HepG2 (cell line): Measurements from ENCODE around the gene MXRA8. TPM values are rescaled to one million over a fixed set of nuclear protein-coding genes. Genes with fewer than 3 reads are reported as not detected.
A peak's percentile ranks its signal among the peaks of the same experiment; 100 is the strongest.

Source experiments
- AGO2 ChIP-seq: fragments of 200-400 bp; formaldehyde crosslinking; optimal IDR thresholded peaks from 2 replicates; pipeline ENCODE3; 2017; ENCODE audit warnings: mild to moderate bottlenecking, low read depth, low read length, moderate library complexity
- CENPX ChIP-seq: sonication (generic); formaldehyde crosslinking; IDR thresholded peaks from 2 replicates; pipeline ENCODE4 v1.9.0; 2021; ENCODE audit warnings: mild to moderate bottlenecking, missing genetic modification reagents, moderate library complexity
- CREM ChIP-seq, 2 experiments: sonication (generic) in 1 of 2; formaldehyde crosslinking in 1 of 2; IDR thresholded peaks; 2 replicates each; pipeline versions ENCODE4 v1.4.0 to v1.6.1; 2016 to 2020; ENCODE audit warnings: antibody characterized with exemption in 1 of 2, mild to moderate bottlenecking in 1 of 2, missing genetic modification reagents in 1 of 2
- HMGA1 ChIP-seq: sonication (generic); formaldehyde crosslinking; conservative IDR thresholded peaks from 2 replicates; pipeline ENCODE4 v1.4.0; 2020; ENCODE audit warnings: missing genetic modification reagents
- HOXA5 ChIP-seq: sonication (generic); formaldehyde crosslinking; IDR thresholded peaks from 2 replicates; pipeline ENCODE4 v1.4.0; 2020; ENCODE audit warnings: missing genetic modification reagents
- HOXD1 ChIP-seq: sonication (generic); formaldehyde crosslinking; IDR thresholded peaks from 2 replicates; pipeline ENCODE4 v1.5.0; 2020; ENCODE audit warnings: missing genetic modification reagents
- MAF1 ChIP-seq: sonication (generic); formaldehyde crosslinking; IDR thresholded peaks from 2 replicates; pipeline ENCODE4 v1.5.0; 2020; ENCODE audit warnings: missing genetic modification reagents, borderline replicate concordance
- MXI1 ChIP-seq: IDR thresholded peaks from 3 replicates; pipeline ENCODE4 v1.6.1; 2012; ENCODE audit warnings: low read depth, low read length, inconsistent platforms, borderline replicate concordance
- NRL ChIP-seq: sonication (generic); formaldehyde crosslinking; IDR thresholded peaks from 2 replicates; pipeline ENCODE4 v1.5.0; 2020; ENCODE audit warnings: missing genetic modification reagents, mild to moderate bottlenecking, moderate library complexity, borderline replicate concordance
- POLR2AphosphoS2 ChIP-seq: IDR thresholded peaks from 2 replicates; pipeline ENCODE4 v1.6.1; 2011; ENCODE audit warnings: low read depth, low read length, improper control_type of control experiment
- RBFOX2 ChIP-seq: fragments of 200-400 bp; formaldehyde crosslinking; IDR thresholded peaks from 2 replicates; pipeline ENCODE4 v1.6.1; 2017; ENCODE audit warnings: low read depth, mild to moderate bottlenecking, low read length
- SNAI1 ChIP-seq: sonication (generic); formaldehyde crosslinking; IDR thresholded peaks from 2 replicates; pipeline ENCODE4 v1.5.0; 2020; ENCODE audit warnings: mild to moderate bottlenecking, missing genetic modification reagents, borderline replicate concordance
- SRSF4 ChIP-seq: fragments of 200-400 bp; formaldehyde crosslinking; IDR thresholded peaks from one replicate; pipeline ENCODE4 v1.6.1; 2018; ENCODE audit warnings: mild to moderate bottlenecking, low read depth, low read length, moderate library complexity; ENCODE audit not compliant: poor library complexity, severe bottlenecking
- TAF15 ChIP-seq: fragments of 200-400 bp; formaldehyde crosslinking; IDR thresholded peaks from one replicate; pipeline ENCODE4 v1.6.1; 2018; ENCODE audit warnings: mild to moderate bottlenecking, low read depth, low read length; ENCODE audit not compliant: poor library complexity, severe bottlenecking
- ZFP1 ChIP-seq: IDR thresholded peaks from 2 replicates; pipeline ENCODE4 v1.6.1; 2016
- ZFP90 ChIP-seq: sonication (generic); formaldehyde crosslinking; IDR thresholded peaks from 2 replicates; pipeline ENCODE4 v1.8.0; 2022; ENCODE audit warnings: missing genetic modification reagents, mild to moderate bottlenecking, inconsistent platforms, borderline replicate concordance
- ZNF121 ChIP-seq: sonication (generic); formaldehyde crosslinking; IDR thresholded peaks from 2 replicates; pipeline ENCODE4 v1.5.0; 2020; ENCODE audit warnings: mild to moderate bottlenecking, missing genetic modification reagents
- ZNF33A ChIP-seq: sonication (generic); formaldehyde crosslinking; IDR thresholded peaks from 2 replicates; pipeline ENCODE4 v1.5.1; 2020; ENCODE audit warnings: missing genetic modification reagents, mild to moderate bottlenecking, moderate library complexity, borderline replicate concordance
- ZNF431 ChIP-seq: sonication (generic); formaldehyde crosslinking; IDR thresholded peaks from 2 replicates; pipeline ENCODE4 v1.9.0; 2022; ENCODE audit warnings: missing genetic modification reagents, low read depth, mild to moderate bottlenecking, borderline replicate concordance
- ZNF468 ChIP-seq: sonication (generic); formaldehyde crosslinking; IDR thresholded peaks from 2 replicates; pipeline ENCODE4 v1.8.0; 2022; ENCODE audit warnings: mild to moderate bottlenecking, moderate library complexity, missing genetic modification reagents
- ZNF589 ChIP-seq: sonication (generic); formaldehyde crosslinking; conservative IDR thresholded peaks from 2 replicates; pipeline ENCODE4 v1.8.0; 2022; ENCODE audit warnings: mild to moderate bottlenecking, moderate library complexity, missing genetic modification reagents
- polyA plus RNA-seq, 8 experiments: library from polyadenylated mRNA; depleted of rRNA in 3 of 8; stranded (reverse) in 7 of 8; unstranded in 1 of 8; fragments of >200 nt; fragmentation: Illumina TruSeq in 4 of 8; extraction: Trizol in 4 of 8; gene quantifications; 2 replicates each; pipeline versions ENCODE4 v1.2.1 to v1.2.3, GENCODE V29; 2011 to 2016; ENCODE audit warnings: low read depth in 4 of 8, missing spikeins in 1 of 8, mixed read lengths in 1 of 8; ENCODE audit not compliant: insufficient read depth in 1 of 8
- total RNA-seq, 5 experiments: library from RNA; depleted of rRNA; stranded (reverse); fragments of >200 nt; fragmentation: Illumina TruSeq; extraction: Trizol; gene quantifications; 2 replicates each; pipeline ENCODE4 v1.2.3, GENCODE V29; 2016; ENCODE audit warnings: low read depth in 1 of 5
- TF ChIP-seq, protein P1 (sequence below): sonication (generic); formaldehyde crosslinking; IDR thresholded peaks from 2 replicates; pipeline ENCODE4 v1.4.0; 2020; ENCODE audit warnings: missing genetic modification reagents
- TF ChIP-seq, protein P2 (sequence below): IDR thresholded peaks from 2 replicates; pipeline ENCODE4 v1.6.1; 2012; ENCODE audit warnings: inconsistent platforms
- TF ChIP-seq, protein P3 (sequence below): IDR thresholded peaks from 2 replicates; pipeline ENCODE4 v1.6.1; 2016; ENCODE audit warnings: low read depth, control low read depth

MXRA8 gene
- total and polyA plus RNA-seq, 2 of the 13 experiments (the other 11 are each of a cell fraction or from before 2014, with no cell fraction given): 19.8 to 44.8 TPM

DNA sequence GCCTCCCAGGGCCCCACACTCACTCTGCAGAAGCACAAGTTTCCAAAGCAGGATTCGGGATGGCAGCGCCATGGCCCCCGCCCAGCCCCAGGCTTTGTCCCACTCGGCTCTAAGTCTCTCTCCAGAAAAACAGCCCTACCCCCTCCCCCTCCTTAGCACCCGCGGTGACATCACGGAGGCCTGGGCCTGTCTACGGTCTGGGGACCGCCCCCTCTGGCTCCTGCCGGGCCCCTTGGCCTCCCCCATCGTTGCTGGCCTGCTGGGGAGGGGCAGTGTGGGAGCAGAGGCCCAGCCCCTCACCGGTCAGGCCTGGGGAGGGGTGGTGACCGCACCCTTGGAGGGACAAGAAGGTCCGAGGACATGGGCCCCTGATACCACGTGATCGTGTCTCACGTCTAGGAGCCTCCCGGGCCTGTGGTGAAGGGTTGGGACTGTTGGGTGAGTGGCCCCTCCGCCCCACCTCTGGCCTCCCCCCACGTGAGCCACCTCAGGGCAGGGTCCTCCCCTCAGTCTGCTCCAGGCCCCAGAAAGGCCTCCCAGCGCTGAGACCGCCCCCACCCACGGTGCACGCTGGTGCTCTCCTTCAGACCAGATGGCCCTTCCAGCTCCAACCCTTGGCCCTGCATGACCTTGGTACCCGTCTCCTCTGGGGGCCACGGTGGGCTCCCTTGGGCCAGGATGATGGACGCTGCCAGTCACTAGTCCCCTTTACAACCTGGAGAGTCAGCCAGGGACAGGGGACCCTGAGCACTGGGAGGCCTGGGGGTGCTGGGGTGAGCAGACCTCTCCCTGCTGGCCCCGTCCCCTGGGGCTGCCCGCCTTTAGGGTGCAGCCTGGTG lies at the start of gene MXRA8 (continued):
- TF ChIP-seq, protein P1, sequence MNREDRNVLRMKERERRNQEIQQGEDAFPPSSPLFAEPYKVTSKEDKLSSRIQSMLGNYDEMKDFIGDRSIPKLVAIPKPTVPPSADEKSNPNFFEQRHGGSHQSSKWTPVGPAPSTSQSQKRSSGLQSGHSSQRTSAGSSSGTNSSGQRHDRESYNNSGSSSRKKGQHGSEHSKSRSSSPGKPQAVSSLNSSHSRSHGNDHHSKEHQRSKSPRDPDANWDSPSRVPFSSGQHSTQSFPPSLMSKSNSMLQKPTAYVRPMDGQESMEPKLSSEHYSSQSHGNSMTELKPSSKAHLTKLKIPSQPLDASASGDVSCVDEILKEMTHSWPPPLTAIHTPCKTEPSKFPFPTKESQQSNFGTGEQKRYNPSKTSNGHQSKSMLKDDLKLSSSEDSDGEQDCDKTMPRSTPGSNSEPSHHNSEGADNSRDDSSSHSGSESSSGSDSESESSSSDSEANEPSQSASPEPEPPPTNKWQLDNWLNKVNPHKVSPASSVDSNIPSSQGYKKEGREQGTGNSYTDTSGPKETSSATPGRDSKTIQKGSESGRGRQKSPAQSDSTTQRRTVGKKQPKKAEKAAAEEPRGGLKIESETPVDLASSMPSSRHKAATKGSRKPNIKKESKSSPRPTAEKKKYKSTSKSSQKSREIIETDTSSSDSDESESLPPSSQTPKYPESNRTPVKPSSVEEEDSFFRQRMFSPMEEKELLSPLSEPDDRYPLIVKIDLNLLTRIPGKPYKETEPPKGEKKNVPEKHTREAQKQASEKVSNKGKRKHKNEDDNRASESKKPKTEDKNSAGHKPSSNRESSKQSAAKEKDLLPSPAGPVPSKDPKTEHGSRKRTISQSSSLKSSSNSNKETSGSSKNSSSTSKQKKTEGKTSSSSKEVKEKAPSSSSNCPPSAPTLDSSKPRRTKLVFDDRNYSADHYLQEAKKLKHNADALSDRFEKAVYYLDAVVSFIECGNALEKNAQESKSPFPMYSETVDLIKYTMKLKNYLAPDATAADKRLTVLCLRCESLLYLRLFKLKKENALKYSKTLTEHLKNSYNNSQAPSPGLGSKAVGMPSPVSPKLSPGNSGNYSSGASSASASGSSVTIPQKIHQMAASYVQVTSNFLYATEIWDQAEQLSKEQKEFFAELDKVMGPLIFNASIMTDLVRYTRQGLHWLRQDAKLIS (CRISPR knock-in tag): no peak; the same call in 1 of the 2 replicates
- no peak for TF ChIP-seq CENPX (CRISPR knock-in tag)
- TF ChIP-seq TAF15: no peak
- TF ChIP-seq CREM (IDR thresholded peaks at IDR 0.05): peak; percentile 56
- TF ChIP-seq CREM (CRISPR knock-in tag; IDR thresholded peaks at IDR 0.05): no peak
- TF ChIP-seq NRL: no peak
- TF ChIP-seq HMGA1 (CRISPR knock-in tag): no peak
- TF ChIP-seq ZNF33A (CRISPR knock-in tag): no peak
- no peak for TF ChIP-seq ZNF468 (CRISPR knock-in tag)
- no peak for TF ChIP-seq MAF1 (CRISPR knock-in tag)
- TF ChIP-seq ZFP90: no peak
- no peak for TF ChIP-seq ZFP1 (CRISPR knock-in tag)
- no peak for TF ChIP-seq SRSF4
- TF ChIP-seq POLR2AphosphoS2: no peak
- TF ChIP-seq, protein P2, sequence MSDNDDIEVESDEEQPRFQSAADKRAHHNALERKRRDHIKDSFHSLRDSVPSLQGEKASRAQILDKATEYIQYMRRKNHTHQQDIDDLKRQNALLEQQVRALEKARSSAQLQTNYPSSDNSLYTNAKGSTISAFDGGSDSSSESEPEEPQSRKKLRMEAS: peak; percentile 79
- no peak for TF ChIP-seq ZNF589 (CRISPR knock-in tag)
- TF ChIP-seq, protein P3, sequence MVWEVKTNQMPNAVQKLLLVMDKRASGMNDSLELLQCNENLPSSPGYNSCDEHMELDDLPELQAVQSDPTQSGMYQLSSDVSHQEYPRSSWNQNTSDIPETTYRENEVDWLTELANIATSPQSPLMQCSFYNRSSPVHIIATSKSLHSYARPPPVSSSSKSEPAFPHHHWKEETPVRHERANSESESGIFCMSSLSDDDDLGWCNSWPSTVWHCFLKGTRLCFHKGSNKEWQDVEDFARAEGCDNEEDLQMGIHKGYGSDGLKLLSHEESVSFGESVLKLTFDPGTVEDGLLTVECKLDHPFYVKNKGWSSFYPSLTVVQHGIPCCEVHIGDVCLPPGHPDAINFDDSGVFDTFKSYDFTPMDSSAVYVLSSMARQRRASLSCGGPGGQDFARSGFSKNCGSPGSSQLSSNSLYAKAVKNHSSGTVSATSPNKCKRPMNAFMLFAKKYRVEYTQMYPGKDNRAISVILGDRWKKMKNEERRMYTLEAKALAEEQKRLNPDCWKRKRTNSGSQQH: 0 out of 2 replicates have a peak, but pooled peaks have one; percentile 56
- TF ChIP-seq ZNF121 (CRISPR knock-in tag): no peak
- no peak for TF ChIP-seq HOXD1
- peak; percentile 72 for TF ChIP-seq RBFOX2
- peak; percentile 46; the same call in 1 of the 3 replicates for TF ChIP-seq MXI1
- no peak for TF ChIP-seq HOXA5
- no peak for TF ChIP-seq ZNF431 (CRISPR knock-in tag)
- peak; percentile 61 for TF ChIP-seq AGO2
- TF ChIP-seq SNAI1 (CRISPR knock-in tag): no peak
